KOPT-K1 (cell line): ENCODE results near the gene APC2.
"Not testable (repeated sequence)": the region's sequence is repeated elsewhere in the genome, so short reads cannot be mapped to it uniquely, and the experiment has no call there.

Experiments used
- H3K27ac ChIP-seq: fragments of 200-600 bp; sonication (generic); 2 replicates; pipeline ENCODE4 v1.5.1; 2016; ENCODE audit warnings: antibody characterized with exemption, mild to moderate bottlenecking, low read depth, low read length; ENCODE audit not compliant: poor library complexity, severe bottlenecking
- H3K36me3 ChIP-seq: fragments of 200-600 bp; sonication (generic); 2 replicates; pipeline ENCODE4 v1.5.1; 2017; ENCODE audit warnings: antibody characterized with exemption, mild to moderate bottlenecking, low read length, moderate library complexity; ENCODE audit not compliant: insufficient read depth
- H3K9me3 ChIP-seq: fragments of 200-600 bp; sonication (generic); 2 replicates; pipeline ENCODE4 v1.5.1; 2017; ENCODE audit warnings: antibody characterized with exemption, low read length, mild to moderate bottlenecking; ENCODE audit not compliant: insufficient read depth, poor library complexity, severe bottlenecking

APC2 gene

GRCh38 chr19:1434040-1434366 lies 15.9 kb upstream of the APC2 start:
- H3K36me3 ChIP-seq: peaks cover 62% of the 10 kb centered on the region
- H3K9me3 ChIP-seq: no peaks in the 10 kb centered on the region
- no peak overlapping the region for H3K27ac ChIP-seq

- H3K36me3 ChIP-seq: peaks cover 61% of the 10 kb centered on the region
- H3K27ac ChIP-seq: no peak overlapping the region
These were observed 15.3 kb upstream of the APC2 start for GRCh38 chr19:1434577-1435060.

GRCh38 chr19:1435378-1435989 lies 14.4 kb upstream of the APC2 start:
- Histone ChIP-seq H3K9me3 (no peaks in the 10 kb centered on the region), H3K27ac (no peak overlapping the region), H3K36me3 (peaks cover 61% of the 10 kb centered on the region)

More at GRCh38 chr19:1434577-1435060, 15.3 kb upstream of the APC2 start:
- no peaks in the 10 kb centered on the region for H3K9me3 ChIP-seq

- H3K36me3 ChIP-seq: peaks cover 67% of the 10 kb centered on the region
- H3K27ac ChIP-seq: peak overlapping the region; percentile 91
- no peaks in the 10 kb centered on the region for H3K9me3 ChIP-seq
These were observed 12.3 kb upstream of the APC2 start for GRCh38 chr19:1437609-1438008.

GRCh38 chr19:1438035-1438932 lies 11.6 kb upstream of the APC2 start, which contains the start of gene RPS15:
RPS15 (plus strand) TSS chr19:1438396; CDS start chr19:1438426, 30 bp downstream.
- peaks cover 66% of the 10 kb centered on the region for H3K36me3 ChIP-seq
- H3K9me3 ChIP-seq: no peaks in the 10 kb centered on the region
- peak within 1 kb of the TSS; percentile 91 for H3K27ac ChIP-seq

- Histone ChIP-seq H3K36me3 (peaks cover 59% of the 10 kb centered on the region), H3K9me3 (no peaks in the 10 kb centered on the region), H3K27ac (peak overlapping the region; percentile 91)
These were observed 11.0 kb upstream of the APC2 start for GRCh38 chr19:1438933-1439354.

- H3K36me3 ChIP-seq: peaks cover 51% of the 10 kb centered on the region
- peak overlapping the region; percentile 91 for H3K27ac ChIP-seq
- not testable (repeated sequence) for H3K9me3 ChIP-seq
These were observed 10.2 kb upstream of the APC2 start for GRCh38 chr19:1439525-1440417.

GRCh38 chr19:1440418-1440801 lies 9.5 kb upstream of the APC2 start:
- Histone ChIP-seq H3K9me3 (no peaks in the 10 kb centered on the region), H3K27ac (no peak overlapping the region), H3K36me3 (peaks cover 44% of the 10 kb centered on the region)

- Histone ChIP-seq H3K36me3 (peaks cover 40% of the 10 kb centered on the region), H3K27ac (no peak overlapping the region), H3K9me3 (no peaks in the 10 kb centered on the region)
These were observed 8.9 kb upstream of the APC2 start for GRCh38 chr19:1441022-1441426.

- H3K9me3 ChIP-seq: no peaks in the 10 kb centered on the region
- H3K36me3 ChIP-seq: peaks cover 40% of the 10 kb centered on the region
- no peak overlapping the region for H3K27ac ChIP-seq
These were observed 8.1 kb upstream of the APC2 start for GRCh38 chr19:1441677-1442438.

GRCh38 chr19:1445185-1445931 lies 4.6 kb upstream of the APC2 start:
- H3K27ac ChIP-seq: peak overlapping the region; percentile 29
- H3K9me3 ChIP-seq: no peaks in the 10 kb centered on the region
- peaks cover 27% of the 10 kb centered on the region for H3K36me3 ChIP-seq

GRCh38 chr19:1445932-1446712 lies 3.8 kb upstream of the APC2 start:
- Histone ChIP-seq H3K36me3 (peaks cover 20% of the 10 kb centered on the region), H3K27ac (no peak overlapping the region), H3K9me3 (no peaks in the 10 kb centered on the region)
